Stimulated activated CD4-positive, alpha-beta T cell treated with anti-CD3 and anti-CD28 coated beads, Interleukin-4, amount 100 ng/mL, for 48 hours (primary cell): ENCODE data around the gene WNT5A.

Experiments
- DNase-seq, 2 donors: peaks; one replicate each; pipeline ENCODE4 v3.0.0-alpha.2; 2020; ENCODE audit warnings: low read depth in 2 of 2

The WNT5A gene

DNA sequence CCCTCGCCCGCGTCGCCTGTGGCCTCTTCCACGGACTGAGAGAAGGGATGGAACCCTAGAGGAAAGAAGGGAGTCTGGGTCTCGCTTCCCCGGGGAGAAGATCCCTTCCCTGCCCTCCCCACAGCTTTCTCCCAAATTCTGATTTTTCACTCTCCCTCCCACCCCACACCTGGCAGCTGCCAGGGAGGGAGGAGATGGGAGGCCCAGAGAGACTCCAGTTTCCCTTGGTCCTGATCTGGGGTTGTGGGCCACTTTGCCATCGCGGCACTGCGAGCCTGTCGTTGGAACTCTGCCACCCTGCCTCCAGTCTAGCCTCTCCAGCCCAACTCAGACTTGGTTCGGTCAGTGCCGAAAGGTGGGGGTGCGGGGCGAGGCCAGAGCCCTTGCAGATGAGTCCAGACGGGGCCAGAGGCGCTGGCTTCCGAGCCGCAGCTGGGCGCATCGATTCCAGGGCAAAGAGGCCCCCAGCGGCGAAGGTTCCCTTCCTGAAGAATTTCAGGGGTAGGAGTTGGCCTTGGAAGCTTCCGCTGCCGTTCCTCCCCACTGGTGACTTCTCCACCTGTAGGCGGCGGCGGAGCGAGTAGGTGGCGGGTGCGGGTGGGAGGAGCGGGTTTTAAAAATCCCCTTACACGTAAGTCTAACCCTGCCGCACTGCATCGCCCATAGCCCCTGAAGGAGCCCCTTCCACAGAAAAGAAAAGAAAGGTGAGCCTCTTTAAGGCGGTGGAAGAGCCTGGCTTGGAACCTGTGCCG, 5.2 kb downstream of the WNT5A start:
- DNase-seq, result no peak

DNA sequence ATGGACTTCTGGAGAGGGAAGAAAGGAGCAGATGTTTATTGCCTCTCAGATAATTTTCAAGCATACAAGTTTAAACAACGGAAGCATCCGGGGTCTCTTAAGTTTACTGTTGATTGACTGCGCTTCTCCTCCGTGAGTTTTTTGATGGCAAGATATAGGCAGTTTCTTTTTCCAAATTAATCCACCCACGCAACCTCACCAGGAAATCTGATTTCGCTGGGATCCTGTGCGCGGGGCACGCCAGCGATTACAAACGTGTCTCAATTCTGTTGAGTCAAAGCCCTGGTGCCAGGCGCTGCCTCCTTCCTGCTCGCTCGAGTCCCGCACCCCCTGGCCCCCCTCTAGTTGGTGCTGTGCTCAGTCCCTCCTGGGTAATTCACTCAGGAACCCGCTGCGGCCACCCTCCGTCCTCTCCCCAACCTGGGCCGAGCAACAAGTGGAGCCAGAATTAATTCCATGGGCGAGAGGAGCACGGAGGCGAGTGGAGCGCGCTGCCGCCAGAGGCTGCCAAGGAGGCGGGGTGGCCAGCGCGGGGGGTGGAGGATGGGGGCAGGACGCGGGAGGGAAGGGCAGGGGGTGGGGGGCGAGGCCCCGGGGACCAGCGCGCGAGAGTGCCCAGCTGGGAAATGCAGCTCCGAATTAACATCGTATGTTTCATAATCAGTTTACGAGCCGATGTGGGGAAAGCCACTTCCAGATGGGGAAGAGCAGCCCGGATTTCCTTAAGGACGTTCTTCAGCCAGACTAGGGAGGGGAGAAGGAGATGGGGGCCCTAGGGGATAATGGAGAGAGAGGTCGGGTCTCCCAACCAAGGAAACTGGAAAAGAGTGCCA, 6.0 kb downstream of the WNT5A start:
- no peak for DNase-seq

DNA sequence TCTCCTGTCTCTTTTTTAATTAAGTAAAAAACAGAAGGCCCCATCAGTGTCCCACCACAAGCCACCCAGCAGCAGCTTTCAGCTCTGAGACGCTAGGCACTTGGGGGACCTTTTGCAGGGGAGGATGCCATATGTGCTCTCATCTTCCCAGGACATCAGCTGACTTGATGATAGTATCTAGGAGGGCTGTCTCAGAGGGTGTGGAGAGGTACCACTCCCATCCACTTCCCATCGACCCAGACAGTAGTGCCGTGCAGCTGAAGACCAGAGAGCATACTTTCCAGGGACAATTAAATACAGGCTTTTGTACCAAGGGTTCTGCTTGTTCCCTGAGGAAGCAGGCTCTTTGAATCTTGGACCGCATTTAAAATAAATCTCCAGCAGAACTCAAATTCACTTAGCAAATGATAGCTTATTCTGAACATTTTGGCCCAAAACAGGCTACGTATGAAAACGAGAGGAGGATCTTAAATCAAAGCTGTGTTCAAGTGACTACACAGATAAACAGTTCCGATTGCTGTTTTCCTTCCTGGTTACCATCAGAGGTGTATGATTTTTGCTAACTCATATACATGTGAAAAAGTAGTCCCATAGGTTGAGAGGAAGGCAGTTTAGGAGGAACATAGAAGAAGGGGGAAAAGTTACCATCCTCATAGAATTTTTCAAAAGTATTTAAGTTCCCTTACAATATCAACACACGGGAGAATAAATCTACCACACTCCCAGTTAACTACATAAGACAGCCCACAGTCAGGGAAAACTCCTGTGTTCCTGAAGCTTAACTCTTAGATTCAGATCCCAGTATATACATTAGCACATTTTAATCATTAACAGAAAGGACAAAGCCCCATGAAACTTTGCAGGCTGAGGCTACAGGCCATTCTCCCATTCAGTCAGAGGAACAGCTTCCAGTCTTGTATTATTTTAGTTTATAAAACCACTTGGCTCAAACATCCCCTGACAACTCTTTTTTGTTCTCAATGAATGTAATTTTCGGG, 9.5 kb downstream of the WNT5A start:
- DNase-seq, result no peak

DNA sequence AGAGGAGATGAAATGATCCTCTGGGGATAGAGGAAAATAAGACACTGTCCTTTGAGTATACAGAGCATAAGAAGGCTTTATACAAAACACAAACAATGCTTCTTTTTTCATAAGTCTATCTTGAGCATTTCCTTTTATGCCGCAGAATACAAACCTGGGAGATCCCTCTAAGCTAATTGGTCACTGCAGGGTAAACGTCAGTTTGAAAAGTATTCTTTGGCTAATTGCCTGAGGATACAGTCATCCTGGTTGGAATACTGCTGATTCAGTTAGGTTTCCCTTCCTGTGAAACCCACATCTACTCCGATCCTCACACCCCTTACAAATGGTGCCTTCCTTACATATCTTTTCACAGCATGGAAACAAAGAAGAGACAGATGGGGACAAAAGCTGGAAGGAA, 10.6 kb downstream of the WNT5A start:
- DNase-seq, result no peak

DNA sequence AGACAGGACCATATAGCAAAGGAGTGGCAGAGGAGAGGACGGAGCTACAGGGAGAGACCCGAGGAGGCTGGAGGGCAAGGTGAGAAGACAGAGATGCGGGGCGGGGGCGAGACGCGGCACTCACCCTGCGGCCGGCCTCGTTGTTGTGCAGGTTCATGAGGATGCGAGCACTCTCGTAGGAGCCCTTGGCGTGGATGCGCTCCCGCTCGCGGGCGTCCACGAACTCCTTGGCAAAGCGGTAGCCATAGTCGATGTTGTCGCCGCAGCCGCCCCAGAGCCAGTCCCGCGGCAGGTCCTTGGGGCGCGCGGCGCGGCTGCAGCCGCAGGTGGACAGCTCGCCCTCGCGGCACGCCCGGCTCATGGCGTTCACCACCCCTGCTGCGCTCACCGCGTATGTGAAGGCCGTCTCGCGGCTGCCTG, 12.9 kb downstream of the WNT5A start:
- no peak for DNase-seq

DNA sequence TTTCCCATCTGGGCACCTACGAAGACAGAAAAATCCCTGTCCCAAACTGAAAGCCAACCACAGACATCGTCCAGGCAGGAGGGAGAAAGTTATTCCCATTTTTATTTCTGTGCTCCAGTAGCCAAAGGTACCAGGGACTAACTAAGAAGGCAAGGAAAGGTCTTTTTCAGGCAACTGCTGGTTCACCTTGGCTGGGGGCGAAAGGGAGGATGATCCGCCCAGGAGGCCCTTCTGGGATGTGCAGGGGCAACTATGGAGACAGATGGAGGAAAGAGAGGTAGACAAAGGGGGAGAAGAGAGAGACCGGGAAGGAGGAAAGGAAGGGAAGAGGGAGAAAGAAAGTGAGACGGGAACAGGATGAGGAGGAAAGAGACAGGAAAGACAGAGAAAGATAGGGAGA, 13.3 kb downstream of the WNT5A start:
- no peak for DNase-seq

DNA sequence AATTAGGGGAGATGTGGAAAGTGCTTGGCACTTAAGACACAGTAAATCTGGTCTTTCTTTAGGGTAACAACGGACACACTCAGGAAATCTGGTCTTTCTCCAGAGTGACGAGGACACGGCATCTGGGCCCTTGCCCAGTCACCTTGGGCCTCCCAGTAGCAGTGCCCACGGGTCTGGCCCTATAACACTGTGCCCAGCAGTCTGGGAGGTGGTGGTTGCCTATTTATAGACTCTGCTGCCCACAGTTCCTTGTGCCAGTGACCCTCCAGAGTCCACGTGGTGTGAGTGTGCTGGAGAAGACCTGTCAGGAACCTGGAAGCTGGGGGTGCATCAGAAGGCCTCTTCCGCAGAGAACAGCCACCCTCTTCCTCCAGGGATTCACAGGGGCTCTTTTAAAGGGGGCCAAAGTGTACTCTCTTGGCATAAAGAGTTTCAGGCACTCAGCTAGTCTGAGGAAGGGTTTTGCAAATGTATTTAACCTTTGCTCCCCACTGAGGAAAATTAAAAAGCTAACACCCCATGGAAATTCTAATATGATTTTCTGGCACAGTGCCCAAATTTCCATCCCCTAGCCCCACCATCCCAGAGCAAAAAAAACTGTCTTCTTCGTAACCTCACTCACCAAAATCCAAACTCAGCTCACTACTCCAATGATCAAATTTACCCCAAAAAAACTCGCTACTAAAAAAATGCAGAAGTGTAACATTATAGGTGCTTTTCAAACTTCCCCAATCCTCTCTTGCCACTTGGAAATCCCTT, 15.4 kb downstream of the WNT5A start:
- no peak for DNase-seq

DNA sequence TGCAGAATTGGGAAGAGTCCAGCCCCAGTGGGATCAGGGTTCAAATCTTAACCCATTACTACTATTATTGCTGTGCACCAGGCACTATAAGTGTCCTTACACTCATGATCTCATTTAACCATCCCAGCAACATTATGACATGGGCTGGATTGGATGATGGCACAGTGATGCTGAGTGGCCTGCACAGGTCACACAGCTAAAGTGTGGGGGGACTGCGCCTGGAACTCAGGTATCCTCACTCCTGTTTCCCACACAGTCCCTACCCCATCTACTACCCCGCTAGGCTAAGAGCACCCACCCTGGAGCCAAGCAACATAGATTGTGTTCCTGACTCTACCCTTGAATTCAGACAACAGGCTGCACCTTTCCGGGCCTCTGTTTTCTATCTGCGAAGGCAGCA, 16.0 kb downstream of the WNT5A start:
- no peak for DNase-seq

DNA sequence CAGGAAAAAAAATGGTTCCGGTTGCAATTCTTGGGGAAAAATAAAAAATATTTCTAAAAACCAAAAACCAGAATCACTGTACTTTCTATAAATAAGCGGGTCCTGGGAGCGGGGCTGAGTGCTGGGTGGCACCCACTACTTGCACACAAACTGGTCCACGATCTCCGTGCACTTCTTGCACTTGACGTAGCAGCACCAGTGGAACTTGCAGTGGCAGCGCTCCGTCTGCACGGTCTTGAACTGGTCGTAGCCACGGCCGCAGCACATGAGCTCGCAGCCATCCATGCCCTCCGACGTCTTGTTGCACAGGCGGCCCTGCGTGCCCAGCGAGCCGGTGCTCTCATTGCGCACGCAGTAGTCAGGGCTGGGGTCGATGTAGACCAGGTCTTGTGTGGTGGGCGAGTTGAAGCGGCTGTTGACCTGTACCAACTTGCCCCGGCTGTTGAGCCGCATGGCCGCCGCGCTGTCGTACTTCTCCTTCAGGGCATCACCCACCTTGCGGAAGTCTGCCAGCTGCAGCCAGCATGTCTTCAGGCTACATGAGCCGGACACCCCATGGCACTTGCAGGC, 17.1 kb downstream of the WNT5A start:
- no peak for DNase-seq

DNA sequence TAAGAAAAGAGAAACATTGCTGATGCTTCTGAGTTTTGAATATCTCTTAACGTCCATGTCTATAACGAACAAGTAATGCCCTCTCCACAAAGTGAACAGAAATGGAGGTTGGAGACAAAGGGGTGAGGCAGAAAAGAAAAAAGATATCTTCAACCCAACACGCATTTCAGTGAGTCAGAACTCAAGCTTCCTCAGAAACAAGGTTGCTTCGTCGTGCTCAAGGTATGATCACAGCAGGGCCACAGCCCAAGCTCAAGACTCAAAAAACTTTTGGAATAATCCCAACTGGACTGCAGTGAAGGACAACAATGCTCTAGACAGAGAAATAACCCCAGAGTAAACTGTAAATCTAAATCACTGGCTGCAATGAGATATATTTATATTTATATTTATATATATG, 18.9 kb downstream of the WNT5A start:
- no peak for DNase-seq

DNA sequence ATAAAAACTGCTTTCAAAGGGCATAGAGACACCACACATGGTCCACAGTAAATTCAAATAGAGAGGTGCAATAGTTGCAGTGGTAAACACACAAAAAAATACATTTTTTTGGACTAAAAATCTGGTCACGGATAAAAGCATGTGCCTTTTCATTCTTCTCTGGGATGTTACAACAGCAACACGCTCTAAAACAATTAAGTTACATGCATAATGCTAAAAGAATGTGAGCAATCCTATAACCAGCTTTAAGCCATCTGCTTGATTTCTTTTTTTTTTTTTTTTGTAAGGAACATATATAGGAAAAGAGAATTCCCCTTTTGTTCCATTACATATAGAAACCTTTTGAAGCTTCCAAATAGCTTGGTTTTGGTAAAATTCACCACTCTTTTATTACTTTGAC, 20.0 kb downstream of the WNT5A start:
- DNase-seq, result no peak

DNA sequence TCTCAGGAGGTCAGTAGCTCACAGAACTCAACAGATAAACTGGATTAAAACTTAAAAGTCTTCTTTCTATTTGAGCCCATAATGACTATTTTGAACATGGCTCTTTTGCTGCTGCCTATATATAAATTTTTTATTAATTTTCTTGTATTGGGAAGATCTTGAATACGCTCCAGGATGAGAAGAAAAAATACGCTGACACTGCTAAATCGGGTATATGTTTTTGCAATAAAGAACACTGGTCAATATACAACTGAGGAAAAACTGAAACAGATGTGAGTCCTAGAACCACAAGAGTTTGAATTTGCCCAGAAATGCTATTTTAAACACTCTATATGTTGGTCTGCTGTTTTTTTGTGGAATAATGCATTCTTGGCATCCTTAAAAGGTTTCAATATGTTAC, 20.6 kb downstream of the WNT5A start:
- no peak for DNase-seq

DNA sequence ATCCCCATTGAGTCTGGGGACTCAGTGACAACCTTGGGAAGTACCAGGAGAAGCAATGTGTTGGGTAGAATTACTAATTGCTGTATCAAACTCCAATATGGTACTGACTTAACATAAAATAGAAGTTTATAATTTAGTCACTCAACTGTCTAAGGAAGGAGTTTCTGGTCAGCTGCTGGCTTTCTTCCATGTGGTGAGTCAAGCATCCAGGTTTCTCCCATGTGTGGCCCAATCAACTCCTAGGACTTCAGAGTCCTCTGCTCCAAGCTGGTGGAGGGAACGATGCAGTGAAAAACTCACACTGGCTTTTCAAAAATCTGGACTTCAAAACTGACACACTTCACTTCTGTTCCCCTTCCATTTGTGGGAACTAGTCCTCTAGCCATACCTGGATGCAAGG, 25.2 kb downstream of the WNT5A start:
- no peak for DNase-seq

DNA sequence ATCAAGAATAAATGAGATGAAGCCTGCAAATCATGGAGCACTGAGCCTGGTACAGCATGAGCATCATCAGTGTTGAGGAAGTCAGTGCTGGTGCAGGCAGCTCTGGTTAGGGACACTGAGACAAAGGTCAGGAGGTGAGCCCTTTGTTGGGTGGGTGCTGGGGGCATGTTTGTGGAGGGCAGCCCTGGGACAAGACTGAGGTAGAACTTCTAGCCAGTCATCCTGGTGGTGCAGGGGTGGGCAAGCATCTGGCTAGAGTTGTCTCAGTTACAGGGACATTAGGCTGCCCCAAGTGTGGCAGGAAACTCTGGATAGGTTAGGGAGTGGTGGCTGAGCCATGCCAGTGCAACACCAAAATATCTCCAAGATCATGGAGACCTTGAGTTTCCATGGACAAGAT, 27.3 kb downstream of the WNT5A start:
- no peak for DNase-seq

DNA sequence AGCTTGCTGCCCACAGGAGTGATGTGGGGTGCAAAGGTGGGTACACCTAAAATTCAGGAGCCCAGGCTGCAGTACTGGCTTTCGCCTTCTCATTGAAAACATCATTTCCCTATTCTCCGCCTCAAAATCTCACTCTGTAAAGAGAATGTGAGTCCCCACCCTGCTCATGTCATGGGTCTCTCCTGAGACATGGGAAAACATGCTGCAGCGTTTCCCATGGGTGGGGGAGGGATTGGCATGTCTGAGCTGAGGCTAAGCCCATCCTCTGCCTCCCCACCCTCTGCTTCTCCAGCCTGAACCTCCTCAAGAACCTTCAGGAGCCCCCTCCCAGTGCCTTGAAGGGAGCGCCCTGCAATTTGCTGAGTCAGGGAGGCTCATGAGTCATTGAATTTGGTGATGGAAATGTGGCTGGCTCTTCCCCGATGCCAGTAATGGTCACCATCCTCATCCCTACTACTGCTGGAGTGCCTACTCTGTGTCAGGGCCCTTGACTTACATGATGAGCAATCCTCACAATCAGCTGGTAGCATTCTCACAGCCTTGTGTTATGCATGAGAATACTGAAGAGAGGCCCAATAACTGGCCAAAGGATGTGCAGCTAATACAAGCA, 28.8 kb downstream of the WNT5A start:
- no peak for DNase-seq

DNA sequence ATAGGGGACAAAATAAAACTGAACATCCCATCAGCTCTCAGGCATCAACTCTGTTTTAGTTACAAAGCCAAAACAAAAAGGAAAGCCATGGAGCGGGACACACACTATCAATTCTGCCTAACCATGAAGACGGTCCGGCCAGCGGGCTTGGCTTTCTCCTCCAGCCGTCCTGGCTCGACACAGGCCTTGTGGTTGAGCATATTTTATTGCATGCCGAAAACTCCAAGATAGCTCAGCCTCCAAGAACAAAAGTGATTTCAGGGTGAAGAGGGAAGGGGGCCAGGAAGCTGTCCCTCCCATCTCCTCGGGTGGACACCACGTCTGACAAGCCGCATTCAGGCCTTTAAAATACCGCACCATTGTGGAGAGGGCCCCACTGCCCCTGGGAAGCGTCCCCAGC, 31.2 kb downstream of the WNT5A start:
- no peak for DNase-seq

DNA sequence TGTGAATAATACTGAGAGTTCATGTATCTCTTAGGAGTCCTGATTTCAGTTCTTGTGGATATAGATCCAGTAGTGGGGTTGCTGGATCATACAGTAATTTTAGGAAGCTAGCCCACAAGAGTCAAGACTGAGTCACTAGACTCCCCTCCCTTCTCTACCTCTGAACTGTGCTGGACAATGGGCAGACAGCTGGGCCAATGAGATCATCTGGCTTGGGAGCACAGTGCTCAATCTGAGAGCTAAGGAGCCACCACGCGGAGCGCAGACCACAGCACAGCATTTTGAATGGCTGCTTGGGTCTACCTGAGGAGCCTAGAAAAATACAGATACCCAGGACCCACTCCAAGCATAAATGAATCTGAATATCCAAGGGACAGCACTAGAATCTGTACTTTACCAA, 32.5 kb downstream of the WNT5A start:
- no peak for DNase-seq

DNA sequence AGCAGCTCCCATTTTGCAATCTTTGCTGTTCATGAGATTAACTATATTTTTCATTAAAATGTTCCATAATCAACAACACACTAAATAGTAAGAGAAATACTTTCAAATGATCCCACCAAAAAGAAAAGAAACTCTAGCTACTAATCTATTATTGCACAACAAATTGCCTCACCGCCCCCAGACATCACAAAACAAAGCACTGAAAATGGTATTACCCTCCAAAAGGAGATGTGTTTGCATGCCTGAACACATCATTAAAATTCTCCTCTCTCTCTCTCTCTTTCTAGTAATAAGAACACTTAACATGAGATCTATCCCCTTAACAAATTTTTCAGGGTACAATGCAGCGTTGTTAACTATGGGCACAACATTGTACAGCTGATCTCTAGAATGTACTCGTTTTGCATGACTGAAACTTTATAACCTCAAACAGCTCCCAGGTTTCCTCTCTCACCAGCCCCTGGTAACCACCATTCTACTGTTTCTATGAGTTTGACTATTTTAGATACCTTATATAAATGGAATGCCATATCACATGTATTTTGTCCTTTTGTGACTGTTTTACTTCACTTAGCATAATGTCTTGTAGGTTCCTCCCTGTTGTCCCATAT, 33.1 kb downstream of the WNT5A start:
- DNase-seq, result no peak

DNA sequence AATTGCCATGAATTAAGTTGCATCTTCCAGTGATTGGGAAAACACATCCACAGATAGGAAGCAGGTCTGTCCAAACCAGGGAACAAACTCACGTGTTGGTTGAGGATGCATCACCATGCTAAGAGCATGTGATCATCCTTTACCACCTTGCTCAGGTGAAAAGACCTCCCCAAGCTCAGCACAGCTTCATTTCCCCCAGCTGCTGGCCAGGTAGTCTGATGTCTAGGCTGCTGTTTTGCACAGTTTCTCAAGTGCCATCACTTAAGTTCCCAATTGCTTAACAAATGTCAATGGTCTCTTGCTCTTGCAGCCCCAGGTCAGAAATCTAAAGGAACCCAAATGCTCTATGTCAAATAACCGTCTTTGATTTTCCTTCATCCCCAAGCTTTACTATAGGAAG, 34.2 kb downstream of the WNT5A start:
- DNase-seq, result no peak

DNA sequence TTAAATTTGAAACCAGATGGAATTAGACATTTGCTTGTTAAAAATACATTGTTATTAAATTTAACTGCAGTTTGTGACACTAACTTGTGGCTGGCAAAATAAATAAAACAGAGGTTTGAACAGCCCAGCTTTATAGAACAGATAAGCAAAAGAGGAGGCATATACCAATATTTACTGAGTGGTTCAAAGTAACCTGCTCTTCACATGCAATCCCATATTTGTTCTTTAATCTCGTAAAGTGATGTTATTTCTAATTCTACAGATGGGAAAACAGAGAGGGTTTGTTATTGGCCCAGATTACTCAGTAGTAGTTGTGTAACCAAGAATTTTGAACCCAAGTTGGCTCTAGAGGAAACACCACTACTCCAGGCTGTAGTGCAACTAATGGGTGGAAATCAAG, 37.6 kb downstream of the WNT5A start:
- DNase-seq, result no peak
